HG03135 (cell line): ENCODE data around the gene TMEM221.
A peak's percentile ranks its signal among the peaks of the same experiment; 100 is the strongest.

Experiments used
- ATAC-seq: cut with Tn5 transposase; IDR thresholded peaks from one replicate; pipeline ENCODE4 v1.9.1; 2021; ENCODE audit warnings: mild to moderate bottlenecking, moderate library complexity; ENCODE audit not compliant: unreplicated experiment

TMEM221 gene

GRCh38 chr19:17406046-17406886, 42.2 kb downstream of the TMEM221 start:
- ATAC-seq, result peak; percentile 11

GRCh38 chr19:17405250-17406045, 43.0 kb downstream of the TMEM221 start, which contains the start of gene BST2:
TSS of gene BST2 (minus strand) at chr19:17405630. CDS start at chr19:17405575, 55 bp downstream.
- peak; percentile 74 for ATAC-seq

GRCh38 chr19:17404621-17405249, 43.7 kb downstream of the TMEM221 start:
- ATAC-seq, result peak; percentile 11

- no peak for ATAC-seq
Measured at GRCh38 chr19:17404015-17404414, 44.5 kb downstream of the TMEM221 start.

GRCh38 chr19:17402982-17403855, 45.2 kb downstream of the TMEM221 start:
- ATAC-seq, result no peak

GRCh38 chr19:17401628-17402027, 46.8 kb downstream of the TMEM221 start:
- no peak for ATAC-seq

GRCh38 chr19:17398902-17399527, 49.5 kb downstream of the TMEM221 start:
- ATAC-seq, result no peak

- no peak for ATAC-seq
Measured at GRCh38 chr19:17394891-17395415, 53.5 kb downstream of the TMEM221 start.

GRCh38 chr19:17393914-17394313, 54.6 kb downstream of the TMEM221 start, which contains the start of gene CCDC194:
TSS of gene CCDC194 (minus strand) at chr19:17394196. CDS start at chr19:17394158, 38 bp downstream.
- ATAC-seq, result no peak

- no peak for ATAC-seq
Measured at GRCh38 chr19:17393002-17393401, 55.5 kb downstream of the TMEM221 start.

GRCh38 chr19:17391371-17392151, 56.9 kb downstream of the TMEM221 start:
- no peak for ATAC-seq

GRCh38 chr19:17390665-17391370, 57.6 kb downstream of the TMEM221 start:
- ATAC-seq, result peak; percentile 67

- ATAC-seq, result no peak
Measured at GRCh38 chr19:17389957-17390664, 58.4 kb downstream of the TMEM221 start.

- ATAC-seq, result no peak
Measured at GRCh38 chr19:17389288-17389687, 59.2 kb downstream of the TMEM221 start.

GRCh38 chr19:17385878-17386611, 62.4 kb downstream of the TMEM221 start:
- ATAC-seq, result no peak
